ENCODE data around the gene DIRAS1.

GRCh38 chr19:2727640-2727944, 6.4 kb upstream of the DIRAS1 start:
- no peak for TF ChIP-seq CTCF (IDR thresholded peaks at IDR 0.05; ENCODE audit: extremely low read depth in 1 of 2, insufficient read depth in 1 of 2, low read depth in 1 of 2, low read length in 2 of 2)
- TF ChIP-seq POLR2A (IDR thresholded peaks at IDR 0.05; ENCODE audit: low read depth, low read length): no peak
- no peak for TF ChIP-seq MYC (IDR thresholded peaks at IDR 0.05; ENCODE audit: low read depth, low read length)
- TF ChIP-seq POLR2AphosphoS5 (IDR thresholded peaks at IDR 0.05; ENCODE audit: insufficient read depth, low read depth, low read length): no peak
- TF ChIP-seq EZH2 (IDR thresholded peaks at IDR 0.05; ENCODE audit: borderline replicate concordance, low read depth, low read length, severe bottlenecking): no peak
- TF ChIP-seq, protein P1, sequence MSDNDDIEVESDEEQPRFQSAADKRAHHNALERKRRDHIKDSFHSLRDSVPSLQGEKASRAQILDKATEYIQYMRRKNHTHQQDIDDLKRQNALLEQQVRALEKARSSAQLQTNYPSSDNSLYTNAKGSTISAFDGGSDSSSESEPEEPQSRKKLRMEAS (IDR thresholded peaks at IDR 0.05; ENCODE audit: insufficient read depth, insufficient read length): no peak
- no peak for TF ChIP-seq FOS (IDR thresholded peaks at IDR 0.05; ENCODE audit: borderline replicate concordance, insufficient read depth, low read length)
- TF ChIP-seq GATA2 (IDR thresholded peaks at IDR 0.05; ENCODE audit: insufficient read depth, insufficient read length, low read depth, low read length): no peak
- no peak for TF ChIP-seq JUN (IDR thresholded peaks at IDR 0.05; ENCODE audit: borderline replicate concordance, insufficient read depth, insufficient read length, low read depth)
